Smooth muscle cell (in vitro differentiated cells): ENCODE results near the gene MAP4K3. TPM values are rescaled to one million over a fixed set of nuclear protein-coding genes. Genes with fewer than 3 reads are reported as not detected.

Source experiments
- DNase-seq: peaks from one replicate; lab custom pipeline; 2025; ENCODE audit not compliant: unreplicated experiment; lab: John Stamatoyannopoulos, UW
- H2AFZ ChIP-seq: fragments of 200-600 bp; sonication (generic); 2 replicates; pipeline ENCODE4 v1.6.0; 2016; ENCODE audit warnings: antibody characterized with exemption, low read depth, mild to moderate bottlenecking
- H3F3A ChIP-seq: fragments of 200-600 bp; sonication (generic); 2 replicates; pipeline ENCODE4 v1.6.0; 2017; ENCODE audit warnings: antibody characterized with exemption, low read depth
- H3K27ac ChIP-seq: fragments of 200-600 bp; sonication (generic); 2 replicates; pipeline ENCODE4 v1.5.1; 2016; ENCODE audit warnings: low read depth, mild to moderate bottlenecking
- H3K27me3 ChIP-seq: fragments of 200-600 bp; sonication (generic); 2 replicates; pipeline ENCODE4 v1.6.1; 2016; ENCODE audit warnings: low read depth, mild to moderate bottlenecking
- H3K36me3 ChIP-seq: fragments of 200-600 bp; sonication (generic); 2 replicates; pipeline ENCODE4 v1.5.1; 2016; ENCODE audit warnings: low read depth
- H3K4me1 ChIP-seq: fragments of 200-600 bp; sonication (generic); 2 replicates; pipeline ENCODE4 v1.5.1; 2016; ENCODE audit warnings: low read depth
- H3K4me2 ChIP-seq: fragments of 200-600 bp; sonication (generic); 2 replicates; pipeline ENCODE4 v1.6.0; 2016; ENCODE audit warnings: mild to moderate bottlenecking
- H3K4me3 ChIP-seq: fragments of 200-600 bp; sonication (generic); 2 replicates; pipeline ENCODE4 v1.5.1; 2016; ENCODE audit warnings: mild to moderate bottlenecking
- H3K79me2 ChIP-seq: fragments of 200-600 bp; sonication (generic); 2 replicates; pipeline ENCODE4 v1.6.0; 2016; ENCODE audit warnings: low read depth, mild to moderate bottlenecking
- H3K9ac ChIP-seq: fragments of 200-600 bp; sonication (generic); 2 replicates; pipeline ENCODE4 v1.6.0; 2016; ENCODE audit warnings: low read depth
- H3K9me3 ChIP-seq: fragments of 200-600 bp; sonication (generic); replicated peaks from 2 replicates; pipeline ENCODE4 v1.5.1; 2016; ENCODE audit warnings: low read depth
- H4K20me1 ChIP-seq: fragments of 200-600 bp; sonication (generic); 2 replicates; pipeline ENCODE4 v1.6.0; 2016; ENCODE audit warnings: low read depth
- CTCF ChIP-seq: fragments of 200-600 bp; sonication (generic); IDR thresholded peaks from 2 replicates; pipeline ENCODE4 v1.5.1; 2017; ENCODE audit warnings: borderline replicate concordance, mild to moderate bottlenecking, antibody characterized with exemption; ENCODE audit not compliant: insufficient read depth, poor library complexity, severe bottlenecking
- WGBS: methylation state at CpG from one replicate; pipeline ENCODE4 v1.1.7; 2016; ENCODE audit warnings: low lambda C conversion rate; 5-methylcytosine and 5-hydroxymethylcytosine counted together
- polyA plus RNA-seq: library from polyadenylated mRNA; unstranded; fragments of >200 nt; fragmentation: Nextera tagmentation; extraction: Ambion mirVana; gene quantifications from 2 replicates; pipeline ENCODE4 v1.2.1, GENCODE V29; 2016
- total RNA-seq: library from RNA; depleted of rRNA; stranded (reverse); fragments of >200 nt; gene quantifications from 2 replicates; pipeline ENCODE4 v1.2.3, GENCODE V29; 2014

MAP4K3 gene
- total and polyA plus RNA-seq, 2 experiments from 2014 or later: 21.3 to 70.9 TPM

GRCh38 chr2:39431592-39432316 lies 5.3 kb downstream of the MAP4K3 start:
- no peaks in the 10 kb centered on the region for H3K27me3 ChIP-seq
- peaks cover 53% of the 10 kb centered on the region for H3K4me1 ChIP-seq
- H3K79me2 ChIP-seq: peaks cover 100% of the 10 kb centered on the region
- H4K20me1 ChIP-seq: peaks cover 96% of the 10 kb centered on the region
- H2AFZ ChIP-seq: no peak overlapping the region
- no peak overlapping the region for H3K4me3 ChIP-seq
- peaks cover 15% of the 10 kb centered on the region for H3F3A ChIP-seq
- DNase-seq: no peak
- H3K9me3 ChIP-seq: no peaks in the 10 kb centered on the region
- TF ChIP-seq CTCF: no peak
- H3K9ac ChIP-seq: no peak overlapping the region
- H3K27ac ChIP-seq: peak overlapping the region; percentile 91
- H3K36me3 ChIP-seq: no peaks in the 10 kb centered on the region
- peak overlapping the region; percentile 94 for H3K4me2 ChIP-seq
- 27% methylated on average over 3 of the region's 3 CpGs for WGBS

GRCh38 chr2:39429746-39430145 lies 7.3 kb downstream of the MAP4K3 start:
- Histone ChIP-seq H3K4me2 (no peak overlapping the region), H3K4me3 (no peak overlapping the region), H2AFZ (no peak overlapping the region), H3K9ac (no peak overlapping the region), H3K36me3 (no peaks in the 10 kb centered on the region), H3K79me2 (peaks cover 100% of the 10 kb centered on the region), H3K27me3 (no peaks in the 10 kb centered on the region), H3K27ac (peak overlapping the region; percentile 11), H3K9me3 (no peaks in the 10 kb centered on the region), H3F3A (peaks cover 4% of the 10 kb centered on the region), H3K4me1 (peaks cover 52% of the 10 kb centered on the region), H4K20me1 (peaks cover 98% of the 10 kb centered on the region)
- no peak for TF ChIP-seq CTCF
- 61% methylated on average over 1 of the region's 1 CpG for WGBS
- no peak for DNase-seq

- TF ChIP-seq CTCF: no peak
- no peaks in the 10 kb centered on the region for H3F3A ChIP-seq
- H4K20me1 ChIP-seq: peaks cover 98% of the 10 kb centered on the region
- H3K4me2 ChIP-seq: no peak overlapping the region
- no peak overlapping the region for H3K4me3 ChIP-seq
- H3K79me2 ChIP-seq: peaks cover 100% of the 10 kb centered on the region
- peak overlapping the region; percentile 35 for H3K27ac ChIP-seq
- H3K4me1 ChIP-seq: peaks cover 19% of the 10 kb centered on the region
- no peaks in the 10 kb centered on the region for H3K36me3 ChIP-seq
- no peak for DNase-seq
- H3K9ac ChIP-seq: no peak overlapping the region
- no peak overlapping the region for H2AFZ ChIP-seq
- H3K27me3 ChIP-seq: no peaks in the 10 kb centered on the region
- WGBS: 97% methylated on average over 1 of the region's 1 CpG
- no peaks in the 10 kb centered on the region for H3K9me3 ChIP-seq
Observed at GRCh38 chr2:39424951-39425350, 12.1 kb downstream of the MAP4K3 start.

- 97% methylated on average over 1 of the region's 1 CpG for WGBS
- H3F3A ChIP-seq: no peaks in the 10 kb centered on the region
- no peak overlapping the region for H3K27ac ChIP-seq
- H3K36me3 ChIP-seq: no peaks in the 10 kb centered on the region
- peaks cover 100% of the 10 kb centered on the region for H3K79me2 ChIP-seq
- H3K4me2 ChIP-seq: no peak overlapping the region
- H3K9ac ChIP-seq: no peak overlapping the region
- H3K4me1 ChIP-seq: peaks cover 28% of the 10 kb centered on the region
- no peaks in the 10 kb centered on the region for H3K9me3 ChIP-seq
- no peak for DNase-seq
- TF ChIP-seq CTCF: no peak
- H2AFZ ChIP-seq: no peak overlapping the region
- H3K27me3 ChIP-seq: no peaks in the 10 kb centered on the region
- H4K20me1 ChIP-seq: peaks cover 96% of the 10 kb centered on the region
- H3K4me3 ChIP-seq: no peak overlapping the region
Observed at GRCh38 chr2:39422700-39423099, 14.4 kb downstream of the MAP4K3 start.
